Astrocyte of the cerebellum (primary cell): ENCODE data around the gene GPRC5C.

Source experiments
- DNase-seq: peaks from one replicate; pipeline ENCODE4 v3.0.0-alpha.2; 2011; ENCODE audit warnings: low read depth
- H3K4me3 ChIP-seq: 2 replicates; pipeline ENCODE4 v1.5.1; 2011; ENCODE audit warnings: mild to moderate bottlenecking, low read depth, low read length, moderate library complexity
- in situ Hi-C: cut with HindIII; loops from 2 replicates; pipeline ENCODE4 v1.10.0; 2017; ENCODE audit warnings: low sequenced_read_pairs
- TF ChIP-seq, protein P1 (sequence below): IDR thresholded peaks from 2 replicates; pipeline ENCODE4 v1.5.1; 2012; ENCODE audit warnings: low read length, low read depth, moderate library complexity, mild to moderate bottlenecking; ENCODE audit errors: missing control alignments

The GPRC5C gene

DNA sequence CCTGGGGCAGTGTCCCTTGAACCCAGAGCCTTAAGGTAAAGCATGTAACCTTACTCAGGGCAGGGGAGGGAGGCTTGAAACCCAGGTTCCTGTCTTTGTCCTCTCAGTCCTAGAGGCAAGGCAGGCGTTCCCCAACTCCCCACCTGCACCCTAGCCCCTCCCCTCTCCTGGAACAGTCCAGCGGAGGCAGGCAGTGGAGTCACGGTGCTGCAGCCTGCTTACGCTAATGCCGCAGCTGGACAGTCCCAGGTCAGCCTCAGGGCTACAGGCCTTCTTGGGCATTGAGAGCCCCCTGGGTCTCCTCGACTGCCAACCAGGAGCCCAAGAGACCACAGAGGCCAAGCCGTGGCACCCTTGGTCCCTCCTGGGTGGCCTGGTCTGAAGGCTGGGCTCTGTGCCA is 27.7 kb downstream of the GPRC5C start:
- no peak for DNase-seq
- TF ChIP-seq, protein P1, sequence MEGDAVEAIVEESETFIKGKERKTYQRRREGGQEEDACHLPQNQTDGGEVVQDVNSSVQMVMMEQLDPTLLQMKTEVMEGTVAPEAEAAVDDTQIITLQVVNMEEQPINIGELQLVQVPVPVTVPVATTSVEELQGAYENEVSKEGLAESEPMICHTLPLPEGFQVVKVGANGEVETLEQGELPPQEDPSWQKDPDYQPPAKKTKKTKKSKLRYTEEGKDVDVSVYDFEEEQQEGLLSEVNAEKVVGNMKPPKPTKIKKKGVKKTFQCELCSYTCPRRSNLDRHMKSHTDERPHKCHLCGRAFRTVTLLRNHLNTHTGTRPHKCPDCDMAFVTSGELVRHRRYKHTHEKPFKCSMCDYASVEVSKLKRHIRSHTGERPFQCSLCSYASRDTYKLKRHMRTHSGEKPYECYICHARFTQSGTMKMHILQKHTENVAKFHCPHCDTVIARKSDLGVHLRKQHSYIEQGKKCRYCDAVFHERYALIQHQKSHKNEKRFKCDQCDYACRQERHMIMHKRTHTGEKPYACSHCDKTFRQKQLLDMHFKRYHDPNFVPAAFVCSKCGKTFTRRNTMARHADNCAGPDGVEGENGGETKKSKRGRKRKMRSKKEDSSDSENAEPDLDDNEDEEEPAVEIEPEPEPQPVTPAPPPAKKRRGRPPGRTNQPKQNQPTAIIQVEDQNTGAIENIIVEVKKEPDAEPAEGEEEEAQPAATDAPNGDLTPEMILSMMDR, result no peak
- H3K4me3 ChIP-seq, result no peak overlapping the region
- in situ Hi-C loops, result no loop called here

DNA sequence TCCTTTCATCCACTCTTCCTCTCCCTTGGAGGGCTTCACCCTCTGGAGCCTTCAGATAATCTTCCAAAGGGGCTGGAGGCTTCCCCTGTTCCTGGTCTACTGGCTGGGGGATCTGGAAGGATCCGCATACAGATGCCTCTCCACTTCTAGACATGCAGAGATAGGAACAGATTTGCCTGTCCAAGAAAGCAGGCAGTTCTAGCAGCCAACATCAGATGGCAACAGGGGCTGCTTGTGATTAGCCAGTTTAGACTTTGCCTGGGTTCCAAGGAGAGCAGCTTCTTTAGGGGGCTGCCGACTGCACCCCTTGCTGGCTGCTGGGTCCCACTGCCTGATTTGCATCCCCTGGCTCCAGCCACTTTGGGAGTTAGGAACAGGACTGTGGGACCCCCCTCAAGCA is 28.4 kb downstream of the GPRC5C start:
- no peak for DNase-seq
- H3K4me3 ChIP-seq, result no peak overlapping the region
- in situ Hi-C loops, result no loop called here
- TF ChIP-seq, protein P1, result no peak

DNA sequence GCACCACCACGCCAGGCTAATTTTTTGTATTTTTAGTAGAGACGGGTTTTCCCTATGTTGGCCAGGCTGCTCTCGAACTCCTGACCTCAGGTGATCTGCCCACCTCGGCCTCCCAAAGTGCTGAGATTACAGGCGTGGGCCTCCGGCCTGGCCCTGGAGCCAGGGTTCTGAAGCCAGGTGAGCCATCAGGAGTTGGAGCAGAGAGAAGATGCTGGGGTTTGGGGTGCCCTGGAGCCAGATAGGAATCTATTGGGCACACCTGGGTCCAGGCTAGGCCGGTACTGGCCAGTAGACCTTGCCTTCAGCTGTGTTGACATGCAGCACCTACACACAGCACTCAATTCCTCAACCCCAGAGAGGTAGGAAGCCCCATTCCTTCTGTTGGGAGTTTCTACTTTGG is 29.1 kb downstream of the GPRC5C start:
- H3K4me3 ChIP-seq, result no peak overlapping the region
- TF ChIP-seq, protein P1, result no peak
- DNase-seq, result no peak
- in situ Hi-C loops, result no loop called here

DNA sequence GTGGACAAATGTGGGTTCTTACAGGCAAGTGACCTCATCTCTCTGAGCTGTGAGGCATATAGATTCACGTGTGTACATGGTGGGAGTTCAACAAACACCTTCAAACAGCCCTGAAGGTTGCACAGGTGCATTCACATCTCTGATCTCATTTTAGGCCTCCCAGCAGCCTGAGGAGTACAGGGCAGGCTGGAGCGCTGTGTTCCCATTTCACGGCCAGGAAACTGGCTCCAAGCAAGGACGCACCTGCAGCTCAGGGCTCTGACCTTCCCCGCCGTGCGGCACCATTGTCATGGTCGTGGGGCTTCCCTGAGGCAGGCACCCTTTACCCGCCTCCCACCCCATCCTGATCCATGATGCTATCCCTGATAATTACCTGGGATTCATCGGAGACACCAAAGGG is 29.7 kb downstream of the GPRC5C start:
- H3K4me3 ChIP-seq, result no peak overlapping the region
- DNase-seq, result no peak
- in situ Hi-C loops, result no loop called here
- TF ChIP-seq, protein P1, result no peak

DNA sequence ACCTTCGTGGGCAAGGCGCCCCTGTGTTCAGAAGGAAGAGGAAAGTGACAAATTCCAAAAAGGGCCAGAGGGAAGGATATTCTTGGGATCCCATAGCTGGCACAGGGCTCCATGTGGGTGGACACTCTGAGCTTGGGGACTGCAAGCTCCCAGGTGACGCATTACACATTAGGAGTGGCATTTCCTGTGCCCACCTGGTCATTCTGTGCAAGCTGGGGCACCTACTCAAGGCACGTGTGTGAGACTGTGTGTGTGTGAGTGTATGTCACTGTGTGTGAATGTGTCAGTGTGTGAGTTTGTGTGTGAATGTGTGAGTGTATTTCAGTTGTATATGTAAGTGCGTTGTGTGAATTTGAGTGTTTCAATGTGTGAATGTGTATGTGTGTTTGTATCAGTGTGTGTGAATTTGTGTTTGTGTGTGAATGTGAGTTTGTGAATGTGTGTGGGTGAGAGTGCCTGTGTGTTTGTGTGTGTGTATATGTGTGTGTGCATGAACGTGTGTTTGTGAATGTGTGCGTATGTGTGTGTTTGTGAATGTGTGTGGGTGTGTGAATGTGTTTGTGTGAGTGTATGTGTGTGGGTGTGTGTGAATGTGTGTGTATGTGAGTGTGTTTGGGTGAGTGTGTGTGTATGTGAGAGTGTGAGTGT is 33.0 kb downstream of the GPRC5C start:
- no peak for DNase-seq

DNA sequence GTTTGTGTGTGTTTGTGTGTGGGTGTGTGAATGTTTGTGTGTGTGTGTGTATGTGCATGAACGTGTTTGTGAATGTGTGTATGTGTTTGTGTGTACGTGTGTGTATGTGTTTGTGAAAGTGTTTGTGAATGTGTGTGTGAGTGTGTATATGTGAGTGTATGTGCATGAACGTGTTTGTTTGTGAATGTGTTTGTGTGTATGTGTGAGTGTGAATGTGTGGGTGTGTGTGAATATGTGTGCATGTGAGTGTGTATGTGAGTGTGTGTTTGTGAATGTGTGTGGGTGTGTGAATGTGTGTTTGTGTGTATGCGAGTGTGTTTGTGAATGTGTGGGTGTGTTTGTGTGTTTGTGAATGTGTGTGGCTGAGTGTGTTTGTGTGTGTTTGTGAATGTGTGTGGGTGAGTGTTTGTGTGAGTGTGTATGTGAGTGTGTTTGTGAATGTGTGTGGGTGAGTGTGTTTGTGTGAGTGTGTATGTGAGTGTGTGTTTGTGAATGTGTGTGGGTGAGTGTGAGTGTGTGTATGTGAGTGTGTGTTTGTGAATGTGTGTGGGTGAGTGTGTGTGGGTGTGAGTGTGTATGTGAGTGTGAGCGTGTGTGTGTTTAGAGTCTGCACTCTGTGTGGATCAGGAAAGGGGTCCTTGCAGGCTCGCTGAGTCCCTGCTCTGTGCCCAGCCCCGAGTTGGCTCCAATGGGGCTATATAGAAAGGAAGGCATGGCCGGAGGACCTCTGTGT is 33.7 kb downstream of the GPRC5C start:
- TF ChIP-seq, protein P1, result no peak
- in situ Hi-C loops, result no loop called here
- DNase-seq, result no peak
- H3K4me3 ChIP-seq, result no peak overlapping the region

More for the DNA sequence above, 33.0 kb downstream of the GPRC5C start:
- in situ Hi-C loops, result no loop called here
- TF ChIP-seq, protein P1, result no peak
- H3K4me3 ChIP-seq, result no peak overlapping the region
